ENCODE data around the gene CACNA1C. TPM values are rescaled to one million over a fixed set of nuclear protein-coding genes. Genes with fewer than 3 reads are reported as not detected.
A peak's percentile ranks its signal among the peaks of the same experiment; 100 is the strongest.

The CACNA1C gene
- polyA plus RNA-seq, 4 donors: 0.67 to 2.5 (median 2.0) TPM

- no peak for DNase-seq
- H3K36me3 ChIP-seq (ENCODE audit: control insufficient read depth in 3 of 3, insufficient read depth in 2 of 3, low read depth in 1 of 3, low read length in 3 of 3): no peaks in the 10 kb centered on the region
- H3K4me3 ChIP-seq (ENCODE audit: low read depth in 1 of 3, low read length in 3 of 3): no peak overlapping the region
- FAIRE-seq: no peak
- no peaks in the 10 kb centered on the region for H3K9me3 ChIP-seq (ENCODE audit: control insufficient read depth in 2 of 2, insufficient read depth in 1 of 2, low read depth in 1 of 2, low read length in 1 of 2)
- WGBS, 3 donors: 44 to 75% (median 51%) methylated on average over 4 of the region's 4 CpGs
- H3K4me1 ChIP-seq (ENCODE audit: control insufficient read depth in 3 of 3, insufficient read depth in 2 of 3, low read depth in 1 of 3, low read length in 2 of 3): peaks cover 0 to 4% (median 0%) of the 10 kb centered on the region in 3 donors
- peak overlapping the region in 2 of 3 donors; percentile 46 to 52 for H3K27ac ChIP-seq (ENCODE audit: low read depth in 1 of 3, low read length in 2 of 3)
- H3K27me3 ChIP-seq (ENCODE audit: control insufficient read depth in 3 of 3, insufficient read depth in 3 of 3, low read length in 3 of 3): no peaks in the 10 kb centered on the region
These were observed 39.1 kb upstream of the CACNA1C start for GRCh38 chr12:2013527-2014223.

DNA sequence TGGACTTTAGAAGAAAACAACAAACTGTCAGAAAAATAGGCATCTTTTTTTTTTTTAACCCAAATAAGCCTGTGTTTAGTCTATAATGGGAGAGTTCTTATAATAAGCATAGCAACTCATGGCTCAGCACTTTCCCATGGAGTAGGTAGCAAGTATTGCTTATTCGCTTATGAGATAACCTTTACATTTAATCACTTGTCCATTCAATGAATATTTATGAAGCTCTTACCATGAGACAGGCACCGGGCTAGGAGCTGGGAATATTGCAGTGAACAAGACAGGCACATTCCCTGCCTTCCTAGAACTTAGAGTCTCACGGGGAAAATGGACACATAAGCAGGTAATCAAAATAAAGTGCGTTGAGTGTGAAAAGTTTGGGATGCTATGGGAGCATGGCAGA is 38.6 kb upstream of the CACNA1C start:
- H3K36me3 ChIP-seq (ENCODE audit: control insufficient read depth in 3 of 3, insufficient read depth in 2 of 3, low read depth in 1 of 3, low read length in 3 of 3): no peaks in the 10 kb centered on the region
- no peak for DNase-seq
- H3K4me3 ChIP-seq (ENCODE audit: low read depth in 1 of 3, low read length in 3 of 3): no peak overlapping the region
- no peaks in the 10 kb centered on the region for H3K27me3 ChIP-seq (ENCODE audit: control insufficient read depth in 3 of 3, insufficient read depth in 3 of 3, low read length in 3 of 3)
- H3K9me3 ChIP-seq (ENCODE audit: control insufficient read depth in 2 of 2, insufficient read depth in 1 of 2, low read depth in 1 of 2, low read length in 1 of 2): no peaks in the 10 kb centered on the region
- WGBS, 3 donors: 67 to 91% (median 85%) methylated on average over 4 of the region's 4 CpGs
- H3K4me1 ChIP-seq (ENCODE audit: control insufficient read depth in 3 of 3, insufficient read depth in 2 of 3, low read depth in 1 of 3, low read length in 2 of 3): peaks cover 0 to 4% (median 0%) of the 10 kb centered on the region in 3 donors
- peak overlapping the region in 2 of 3 donors; percentile 30 to 43 for H3K27ac ChIP-seq (ENCODE audit: low read depth in 1 of 3, low read length in 2 of 3)
- no peak for FAIRE-seq

- DNase-seq: no peak
- no peak for FAIRE-seq
- H3K27ac ChIP-seq (ENCODE audit: low read depth in 1 of 3, low read length in 2 of 3): no peak overlapping the region
- no peak overlapping the region for H3K4me3 ChIP-seq (ENCODE audit: low read depth in 1 of 3, low read length in 3 of 3)
- 71 to 80% (median 73%) methylated on average over 9 of the region's 9 CpGs for WGBS, 3 donors
- no peaks in the 10 kb centered on the region for H3K36me3 ChIP-seq (ENCODE audit: control insufficient read depth in 3 of 3, insufficient read depth in 2 of 3, low read depth in 1 of 3, low read length in 3 of 3)
- H3K4me1 ChIP-seq (ENCODE audit: control insufficient read depth in 3 of 3, insufficient read depth in 2 of 3, low read depth in 1 of 3, low read length in 2 of 3): peaks cover 0 to 4% (median 0%) of the 10 kb centered on the region in 3 donors
- peaks cover 0 to 5% (median 0%) of the 10 kb centered on the region in 3 donors for H3K27me3 ChIP-seq (ENCODE audit: control insufficient read depth in 3 of 3, insufficient read depth in 3 of 3, low read length in 3 of 3)
- no peaks in the 10 kb centered on the region for H3K9me3 ChIP-seq (ENCODE audit: control insufficient read depth in 2 of 2, insufficient read depth in 1 of 2, low read depth in 1 of 2, low read length in 1 of 2)
These were observed 35.8 kb upstream of the CACNA1C start for GRCh38 chr12:2016862-2017545.

- H3K36me3 ChIP-seq (ENCODE audit: control insufficient read depth in 3 of 3, insufficient read depth in 2 of 3, low read depth in 1 of 3, low read length in 3 of 3): no peaks in the 10 kb centered on the region
- H3K27me3 ChIP-seq (ENCODE audit: control insufficient read depth in 3 of 3, insufficient read depth in 3 of 3, low read length in 3 of 3): peaks cover 0 to 5% (median 0%) of the 10 kb centered on the region in 3 donors
- 49 to 69% (median 59%) methylated on average over 12 of the region's 12 CpGs for WGBS, 3 donors
- FAIRE-seq (no peak), DNase-seq (no peak)
- H3K27ac ChIP-seq (ENCODE audit: low read depth in 1 of 3, low read length in 2 of 3): no peak overlapping the region
- H3K4me1 ChIP-seq (ENCODE audit: control insufficient read depth in 3 of 3, insufficient read depth in 2 of 3, low read depth in 1 of 3, low read length in 2 of 3): peaks cover 0 to 4% (median 0%) of the 10 kb centered on the region in 3 donors
- H3K4me3 ChIP-seq (ENCODE audit: low read depth in 1 of 3, low read length in 3 of 3): no peak overlapping the region
- no peaks in the 10 kb centered on the region for H3K9me3 ChIP-seq (ENCODE audit: control insufficient read depth in 2 of 2, insufficient read depth in 1 of 2, low read depth in 1 of 2, low read length in 1 of 2)
These were observed 35.0 kb upstream of the CACNA1C start for GRCh38 chr12:2017546-2018337.

GRCh38 chr12:2018391-2018790 is 34.4 kb upstream of the CACNA1C start:
- FAIRE-seq: no peak

DNA sequence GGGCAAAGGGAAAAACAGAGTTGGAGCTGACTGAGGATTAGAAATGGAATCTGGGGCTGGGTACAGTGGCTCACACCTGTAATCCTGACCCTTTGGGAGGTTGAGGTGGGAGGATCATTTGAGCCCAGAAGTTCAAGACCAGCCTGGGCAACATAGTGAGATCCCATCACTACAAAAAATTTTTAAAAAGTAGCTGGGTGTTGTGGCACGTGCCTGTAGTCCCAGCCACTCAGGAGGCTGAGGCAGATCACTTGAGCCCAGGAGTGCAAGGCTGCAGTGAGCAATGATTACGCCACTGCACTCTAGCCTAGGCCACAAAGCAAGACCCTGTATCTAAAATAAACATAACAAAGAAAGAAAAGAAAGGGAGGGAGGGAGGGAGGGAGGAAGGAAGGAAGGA is 33.7 kb upstream of the CACNA1C start:
- Histone ChIP-seq H3K4me3 (ENCODE audit: low read depth in 1 of 3, low read length in 3 of 3) (no peak overlapping the region), H3K4me1 (ENCODE audit: control insufficient read depth in 3 of 3, insufficient read depth in 2 of 3, low read depth in 1 of 3, low read length in 2 of 3) (peaks cover 0 to 4% (median 0%) of the 10 kb centered on the region in 3 donors), H3K27me3 (ENCODE audit: control insufficient read depth in 3 of 3, insufficient read depth in 3 of 3, low read length in 3 of 3) (peaks cover 0 to 5% (median 0%) of the 10 kb centered on the region in 3 donors), H3K36me3 (ENCODE audit: control insufficient read depth in 3 of 3, insufficient read depth in 2 of 3, low read depth in 1 of 3, low read length in 3 of 3) (no peaks in the 10 kb centered on the region), H3K9me3 (ENCODE audit: control insufficient read depth in 2 of 2, insufficient read depth in 1 of 2, low read depth in 1 of 2, low read length in 1 of 2) (no peaks in the 10 kb centered on the region), H3K27ac (ENCODE audit: low read depth in 1 of 3, low read length in 2 of 3) (no peak overlapping the region)
- FAIRE-seq (no peak), DNase-seq (no peak)
- 69 to 79% (median 70%) methylated on average over 2 of the region's 2 CpGs for WGBS, 3 donors

More at GRCh38 chr12:2018391-2018790, 34.4 kb upstream of the CACNA1C start:
- peaks cover 0 to 4% (median 0%) of the 10 kb centered on the region in 3 donors for H3K4me1 ChIP-seq (ENCODE audit: control insufficient read depth in 3 of 3, insufficient read depth in 2 of 3, low read depth in 1 of 3, low read length in 2 of 3)
- no peaks in the 10 kb centered on the region for H3K36me3 ChIP-seq (ENCODE audit: control insufficient read depth in 3 of 3, insufficient read depth in 2 of 3, low read depth in 1 of 3, low read length in 3 of 3)
- no peaks in the 10 kb centered on the region for H3K9me3 ChIP-seq (ENCODE audit: control insufficient read depth in 2 of 2, insufficient read depth in 1 of 2, low read depth in 1 of 2, low read length in 1 of 2)
- H3K27me3 ChIP-seq (ENCODE audit: control insufficient read depth in 3 of 3, insufficient read depth in 3 of 3, low read length in 3 of 3): peaks cover 0 to 5% (median 0%) of the 10 kb centered on the region in 3 donors
- no peak overlapping the region for H3K4me3 ChIP-seq (ENCODE audit: low read depth in 1 of 3, low read length in 3 of 3)
- peak overlapping the region in 1 of 3 donors; percentile 11 for H3K27ac ChIP-seq (ENCODE audit: low read depth in 1 of 3, low read length in 2 of 3)
- no peak for DNase-seq
- 76 to 88% (median 88%) methylated on average over 7 of the region's 7 CpGs for WGBS, 3 donors

GRCh38 chr12:2020511-2020910 is 32.3 kb upstream of the CACNA1C start:
- Histone ChIP-seq H3K27ac (ENCODE audit: low read depth in 1 of 3, low read length in 2 of 3) (no peak overlapping the region), H3K4me3 (ENCODE audit: low read depth in 1 of 3, low read length in 3 of 3) (no peak overlapping the region), H3K27me3 (ENCODE audit: control insufficient read depth in 3 of 3, insufficient read depth in 3 of 3, low read length in 3 of 3) (peaks cover 0 to 5% (median 0%) of the 10 kb centered on the region in 3 donors), H3K9me3 (ENCODE audit: control insufficient read depth in 2 of 2, insufficient read depth in 1 of 2, low read depth in 1 of 2, low read length in 1 of 2) (no peaks in the 10 kb centered on the region), H3K4me1 (ENCODE audit: control insufficient read depth in 3 of 3, insufficient read depth in 2 of 3, low read depth in 1 of 3, low read length in 2 of 3) (no peaks in the 10 kb centered on the region), H3K36me3 (ENCODE audit: control insufficient read depth in 3 of 3, insufficient read depth in 2 of 3, low read depth in 1 of 3, low read length in 3 of 3) (no peaks in the 10 kb centered on the region)
- no peak for FAIRE-seq
- DNase-seq: no peak
- WGBS, 3 donors: 95 to 98% (median 96%) methylated on average over 3 of the region's 3 CpGs

GRCh38 chr12:2023365-2023764 is 29.4 kb upstream of the CACNA1C start:
- no peak for FAIRE-seq
- Histone ChIP-seq H3K27me3 (ENCODE audit: control insufficient read depth in 3 of 3, insufficient read depth in 3 of 3, low read length in 3 of 3) (peaks cover 0 to 9% (median 0%) of the 10 kb centered on the region in 3 donors), H3K4me1 (ENCODE audit: control insufficient read depth in 3 of 3, insufficient read depth in 2 of 3, low read depth in 1 of 3, low read length in 2 of 3) (no peaks in the 10 kb centered on the region), H3K27ac (ENCODE audit: low read depth in 1 of 3, low read length in 2 of 3) (no peak overlapping the region), H3K4me3 (ENCODE audit: low read depth in 1 of 3, low read length in 3 of 3) (no peak overlapping the region), H3K9me3 (ENCODE audit: control insufficient read depth in 2 of 2, insufficient read depth in 1 of 2, low read depth in 1 of 2, low read length in 1 of 2) (no peaks in the 10 kb centered on the region), H3K36me3 (ENCODE audit: control insufficient read depth in 3 of 3, insufficient read depth in 2 of 3, low read depth in 1 of 3, low read length in 3 of 3) (no peaks in the 10 kb centered on the region)
- 4 to 37% (median 20%) methylated on average over 3 of the region's 3 CpGs for WGBS, 3 donors
- peak in 1 of 2 donors; percentile 14 for DNase-seq
